Measurements from ENCODE around the gene PRRG2.

DNA sequence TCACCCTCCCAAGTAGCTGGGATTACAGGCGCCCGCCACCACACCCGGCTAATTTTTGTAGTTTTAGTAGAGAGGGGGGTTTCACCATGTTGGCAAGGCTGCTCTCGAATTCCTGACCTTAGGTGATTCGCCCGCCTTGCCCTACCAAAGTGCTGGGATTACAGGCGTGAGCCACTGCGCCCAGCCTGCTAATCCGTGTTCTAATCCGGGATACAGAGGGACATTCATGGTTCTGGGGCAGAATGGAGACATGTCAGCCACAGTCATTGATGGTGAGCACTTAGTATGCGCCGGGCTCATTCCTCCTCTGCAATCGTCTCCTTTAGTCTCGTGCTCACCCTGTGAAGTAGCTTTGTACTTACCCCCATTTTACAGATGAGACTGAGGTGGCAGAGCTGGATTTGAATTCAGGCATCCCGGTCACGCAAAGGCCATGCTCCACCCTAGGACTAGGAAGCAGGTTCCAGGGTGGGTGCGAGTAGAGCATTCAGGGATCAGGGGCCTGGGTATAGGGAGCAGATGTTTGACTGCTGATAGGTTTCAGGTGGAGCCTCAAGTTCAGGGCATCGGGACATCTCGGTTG is 50.6 kb downstream of the PRRG2 start:
- TF ChIP-seq, protein P1, sequence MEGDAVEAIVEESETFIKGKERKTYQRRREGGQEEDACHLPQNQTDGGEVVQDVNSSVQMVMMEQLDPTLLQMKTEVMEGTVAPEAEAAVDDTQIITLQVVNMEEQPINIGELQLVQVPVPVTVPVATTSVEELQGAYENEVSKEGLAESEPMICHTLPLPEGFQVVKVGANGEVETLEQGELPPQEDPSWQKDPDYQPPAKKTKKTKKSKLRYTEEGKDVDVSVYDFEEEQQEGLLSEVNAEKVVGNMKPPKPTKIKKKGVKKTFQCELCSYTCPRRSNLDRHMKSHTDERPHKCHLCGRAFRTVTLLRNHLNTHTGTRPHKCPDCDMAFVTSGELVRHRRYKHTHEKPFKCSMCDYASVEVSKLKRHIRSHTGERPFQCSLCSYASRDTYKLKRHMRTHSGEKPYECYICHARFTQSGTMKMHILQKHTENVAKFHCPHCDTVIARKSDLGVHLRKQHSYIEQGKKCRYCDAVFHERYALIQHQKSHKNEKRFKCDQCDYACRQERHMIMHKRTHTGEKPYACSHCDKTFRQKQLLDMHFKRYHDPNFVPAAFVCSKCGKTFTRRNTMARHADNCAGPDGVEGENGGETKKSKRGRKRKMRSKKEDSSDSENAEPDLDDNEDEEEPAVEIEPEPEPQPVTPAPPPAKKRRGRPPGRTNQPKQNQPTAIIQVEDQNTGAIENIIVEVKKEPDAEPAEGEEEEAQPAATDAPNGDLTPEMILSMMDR (IDR thresholded peaks at IDR 0.05; ENCODE audit: borderline replicate concordance, extremely low read depth, low read length, poor library complexity, severe bottlenecking): no peak
- TF ChIP-seq EZH2 (IDR thresholded peaks at IDR 0.05; ENCODE audit: borderline replicate concordance, low read depth, low read length, severe bottlenecking): no peak

All from DND-41 (cell line).